ENCODE measurements around the gene USP28. TPM values are rescaled to one million over a fixed set of nuclear protein-coding genes. Genes with fewer than 3 reads are reported as not detected.
"Not testable (repeated sequence)": the region's sequence is repeated elsewhere in the genome, so short reads cannot be mapped to it uniquely, and the experiment has no call there.

The USP28 gene
- total RNA-seq, 1 experiment from 2014 or later = 23.7 TPM

DNA sequence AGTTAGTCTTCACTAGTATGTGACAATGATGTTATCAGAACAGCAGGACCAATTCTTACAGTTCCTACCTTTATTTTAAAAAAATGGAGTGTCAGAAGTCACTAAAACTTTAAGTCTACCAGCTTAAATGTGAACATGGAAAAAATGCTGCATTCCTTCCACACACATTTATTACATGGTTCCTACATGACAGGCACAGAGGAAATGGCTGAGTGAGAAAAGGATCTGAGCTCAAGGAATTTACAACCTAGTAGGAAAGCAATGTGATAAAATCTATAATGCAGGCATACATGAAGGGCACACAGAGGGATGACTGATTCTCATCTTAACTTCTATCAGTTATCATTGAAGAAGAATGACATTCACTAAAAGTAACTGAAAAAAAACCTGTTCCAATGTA lies 72.8 kb downstream of the USP28 start:
- no TSS peak for BruUV-seq (replicated peaks)
- no peak for DNase-seq (ENCODE audit: low spot score)
- peaks cover 16% of the 10 kb centered on the region for H3K36me3 ChIP-seq (ENCODE audit: insufficient read depth, low read length, poor library complexity, severe bottlenecking)
- no peaks in the 10 kb centered on the region for H3K9me3 ChIP-seq (ENCODE audit: low read depth, low read length, poor library complexity, severe bottlenecking)
- H3K27ac ChIP-seq (ENCODE audit: low read depth, low read length, poor library complexity, severe bottlenecking) = no peak overlapping the region
- ChIA-PET POLR2A (ENCODE audit: low non-redundant PET) (no interaction called here), CTCF (no interaction called here)
- no peak for TF ChIP-seq EZH2 (IDR thresholded peaks at IDR 0.05; ENCODE audit: borderline replicate concordance, low read depth, low read length, poor library complexity, severe bottlenecking)
- TF ChIP-seq, protein P1, sequence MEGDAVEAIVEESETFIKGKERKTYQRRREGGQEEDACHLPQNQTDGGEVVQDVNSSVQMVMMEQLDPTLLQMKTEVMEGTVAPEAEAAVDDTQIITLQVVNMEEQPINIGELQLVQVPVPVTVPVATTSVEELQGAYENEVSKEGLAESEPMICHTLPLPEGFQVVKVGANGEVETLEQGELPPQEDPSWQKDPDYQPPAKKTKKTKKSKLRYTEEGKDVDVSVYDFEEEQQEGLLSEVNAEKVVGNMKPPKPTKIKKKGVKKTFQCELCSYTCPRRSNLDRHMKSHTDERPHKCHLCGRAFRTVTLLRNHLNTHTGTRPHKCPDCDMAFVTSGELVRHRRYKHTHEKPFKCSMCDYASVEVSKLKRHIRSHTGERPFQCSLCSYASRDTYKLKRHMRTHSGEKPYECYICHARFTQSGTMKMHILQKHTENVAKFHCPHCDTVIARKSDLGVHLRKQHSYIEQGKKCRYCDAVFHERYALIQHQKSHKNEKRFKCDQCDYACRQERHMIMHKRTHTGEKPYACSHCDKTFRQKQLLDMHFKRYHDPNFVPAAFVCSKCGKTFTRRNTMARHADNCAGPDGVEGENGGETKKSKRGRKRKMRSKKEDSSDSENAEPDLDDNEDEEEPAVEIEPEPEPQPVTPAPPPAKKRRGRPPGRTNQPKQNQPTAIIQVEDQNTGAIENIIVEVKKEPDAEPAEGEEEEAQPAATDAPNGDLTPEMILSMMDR (conservative IDR thresholded peaks at IDR 0.05; ENCODE audit: low read depth, low read length) = no peak
- H3K4me1 ChIP-seq (ENCODE audit: insufficient read depth, low read length, poor library complexity, severe bottlenecking) = no peaks in the 10 kb centered on the region
- intact Hi-C loops (cut with micrococcal nuclease; ENCODE audit: unreplicated experiment) = no loop called here
- no peaks in the 10 kb centered on the region for H3K27me3 ChIP-seq (replicated peaks; ENCODE audit: insufficient read depth, low read depth, low read length, poor library complexity)
- no peak overlapping the region for H3K4me3 ChIP-seq (ENCODE audit: low read depth, low read length, poor library complexity, severe bottlenecking)

DNA sequence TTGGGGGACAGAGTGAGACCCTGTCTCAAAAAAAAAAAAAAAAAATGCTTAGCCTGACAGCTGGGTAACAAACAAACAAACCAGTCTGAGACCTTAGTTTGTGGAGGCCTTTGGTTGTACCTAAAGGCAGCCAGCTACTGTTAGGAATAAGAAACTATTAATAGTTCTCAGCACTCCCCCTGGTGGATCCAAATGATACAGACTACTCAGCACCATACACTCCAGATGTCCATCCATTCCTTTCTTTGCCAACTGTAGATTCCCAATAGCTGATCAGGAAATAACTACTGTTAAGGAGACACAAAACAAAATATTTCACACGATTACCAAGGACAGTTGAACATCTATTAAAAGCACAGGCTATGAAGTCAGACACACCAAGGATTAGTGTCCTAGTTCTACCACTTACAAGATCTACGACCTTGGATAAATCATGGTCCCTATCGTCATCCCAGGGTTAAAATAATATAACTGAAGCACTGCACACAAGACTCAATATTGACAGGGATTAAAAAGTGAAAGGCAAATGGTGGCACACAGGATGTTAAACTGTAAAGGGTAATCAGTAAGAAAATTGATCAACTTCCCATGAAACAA lies 78.6 kb downstream of the USP28 start:
- Histone ChIP-seq H3K9me3 (ENCODE audit: low read depth, low read length, poor library complexity, severe bottlenecking) (no peaks in the 10 kb centered on the region), H3K27me3 (replicated peaks; ENCODE audit: insufficient read depth, low read depth, low read length, poor library complexity) (no peaks in the 10 kb centered on the region), H3K27ac (ENCODE audit: low read depth, low read length, poor library complexity, severe bottlenecking) (no peak overlapping the region), H3K36me3 (ENCODE audit: insufficient read depth, low read length, poor library complexity, severe bottlenecking) (peaks cover 6% of the 10 kb centered on the region), H3K4me1 (ENCODE audit: insufficient read depth, low read length, poor library complexity, severe bottlenecking) (no peaks in the 10 kb centered on the region), H3K4me3 (ENCODE audit: low read depth, low read length, poor library complexity, severe bottlenecking) (no peak overlapping the region)
- POLR2A ChIA-PET (ENCODE audit: low non-redundant PET) = interaction anchor here (0.5 kb wide), 1 partner anchor 45 kb away, joined by 3 read pairs; no protein-coding TSS in a partner anchor
- DNase-seq (ENCODE audit: low spot score) = peak; percentile 71
- TF ChIP-seq, protein P1 (conservative IDR thresholded peaks at IDR 0.05; ENCODE audit: low read depth, low read length) = peak; percentile 81
- TF ChIP-seq EZH2 (IDR thresholded peaks at IDR 0.05; ENCODE audit: borderline replicate concordance, low read depth, low read length, poor library complexity, severe bottlenecking) = no peak
- CTCF ChIA-PET = interaction anchor here (0.5 to 1.3 kb wide), 10 partner anchors 9 to 1663 kb away, joined by 3 to 6 read pairs (median 4); no protein-coding TSS in a partner anchor
- BruUV-seq (replicated peaks) = no TSS peak
- intact Hi-C loops (cut with micrococcal nuclease; ENCODE audit: unreplicated experiment) = loop anchor here (2.0 to 5.0 kb wide), 2 partner anchors 244 to 492 kb away; no protein-coding TSS in a partner anchor

DNA sequence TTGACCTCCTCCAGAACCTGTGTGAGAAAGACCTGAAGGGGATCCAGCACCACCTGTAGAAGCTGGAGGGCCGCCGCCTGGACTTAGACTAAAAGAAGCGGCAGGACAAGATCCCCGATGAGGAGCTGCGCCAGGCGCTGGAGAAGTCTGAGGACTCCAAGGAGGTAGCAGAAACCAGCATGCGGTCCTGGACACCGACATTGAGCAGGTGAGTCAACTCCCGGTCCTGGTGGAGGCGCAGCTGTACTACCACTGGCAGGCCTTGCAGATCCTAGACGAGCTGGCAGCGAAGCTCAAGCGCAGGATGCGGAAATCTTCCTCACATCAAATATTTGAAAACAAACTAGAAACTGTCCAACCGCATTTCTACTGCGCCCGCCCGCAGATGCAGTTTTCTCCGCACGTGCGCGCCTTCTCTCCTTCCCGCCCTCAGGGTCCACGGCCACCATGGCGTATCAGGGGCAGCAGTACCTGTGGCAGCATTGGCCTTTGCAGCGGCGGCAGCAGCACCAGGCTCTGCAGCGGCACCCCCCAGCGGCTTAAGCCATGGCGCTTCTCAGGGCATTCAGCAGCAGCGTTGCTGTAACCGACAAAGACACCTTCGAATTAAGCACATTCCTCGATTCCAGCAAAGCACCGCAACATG lies 85.6 kb downstream of the USP28 start:
- no peaks in the 10 kb centered on the region for H3K4me1 ChIP-seq (ENCODE audit: insufficient read depth, low read length, poor library complexity, severe bottlenecking)
- POLR2A ChIA-PET (ENCODE audit: low non-redundant PET) = no interaction called here

DNA sequence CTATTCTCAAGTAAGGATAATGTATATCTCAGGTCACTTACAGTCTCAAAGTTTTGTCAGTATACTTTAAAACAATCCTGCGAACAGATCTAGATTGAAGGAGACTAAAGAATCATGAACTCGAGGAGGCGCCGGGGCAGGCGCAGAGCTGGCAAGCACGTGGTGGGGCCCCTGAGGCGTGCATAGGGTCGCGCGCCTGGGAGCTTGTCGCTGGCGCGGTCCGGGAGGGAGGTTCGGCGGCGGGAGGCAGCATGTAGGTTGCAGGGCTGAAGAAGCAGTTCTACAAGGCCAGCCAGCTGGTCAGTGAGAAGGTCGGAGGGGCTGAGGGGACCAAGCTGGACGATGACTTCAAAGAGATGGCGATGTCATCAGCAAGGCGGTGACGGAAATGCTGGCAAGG lies 86.4 kb downstream of the USP28 start:
- POLR2A ChIA-PET (ENCODE audit: low non-redundant PET); BruUV-seq (replicated peaks): not testable (repeated sequence)

More for the DNA sequence above, 85.6 kb downstream of the USP28 start:
- no peak overlapping the region for H3K27ac ChIP-seq (ENCODE audit: low read depth, low read length, poor library complexity, severe bottlenecking)
- intact Hi-C loops (cut with micrococcal nuclease; ENCODE audit: unreplicated experiment) = no loop called here
- H3K36me3 ChIP-seq (ENCODE audit: insufficient read depth, low read length, poor library complexity, severe bottlenecking) = no peaks in the 10 kb centered on the region
- BruUV-seq (replicated peaks) = no TSS peak
- no peaks in the 10 kb centered on the region for H3K9me3 ChIP-seq (ENCODE audit: low read depth, low read length, poor library complexity, severe bottlenecking)
- no peak overlapping the region for H3K4me3 ChIP-seq (ENCODE audit: low read depth, low read length, poor library complexity, severe bottlenecking)
- H3K27me3 ChIP-seq (replicated peaks; ENCODE audit: insufficient read depth, low read depth, low read length, poor library complexity) = no peaks in the 10 kb centered on the region
- TF ChIP-seq, protein P1 (conservative IDR thresholded peaks at IDR 0.05; ENCODE audit: low read depth, low read length) = no peak
- no peak for TF ChIP-seq EZH2 (IDR thresholded peaks at IDR 0.05; ENCODE audit: borderline replicate concordance, low read depth, low read length, poor library complexity, severe bottlenecking)
- CTCF ChIA-PET = no interaction called here
- DNase-seq (ENCODE audit: low spot score) = no peak

More for the DNA sequence above, 86.4 kb downstream of the USP28 start:
- H3K4me1 ChIP-seq (ENCODE audit: insufficient read depth, low read length, poor library complexity, severe bottlenecking); H3K27ac ChIP-seq (ENCODE audit: low read depth, low read length, poor library complexity, severe bottlenecking); H3K4me3 ChIP-seq (ENCODE audit: low read depth, low read length, poor library complexity, severe bottlenecking); DNase-seq (ENCODE audit: low spot score); H3K9me3 ChIP-seq (ENCODE audit: low read depth, low read length, poor library complexity, severe bottlenecking); CTCF ChIA-PET; H3K27me3 ChIP-seq (replicated peaks; ENCODE audit: insufficient read depth, low read depth, low read length, poor library complexity); intact Hi-C loops (cut with micrococcal nuclease; ENCODE audit: unreplicated experiment); H3K36me3 ChIP-seq (ENCODE audit: insufficient read depth, low read length, poor library complexity, severe bottlenecking): not testable (repeated sequence)
